ENCODE data around the gene LITAF. TPM values are rescaled to one million over a fixed set of nuclear protein-coding genes. Genes with fewer than 3 reads are reported as not detected.

Gene LITAF
- polyA plus RNA-seq, 1 donor (not counting 4 experiments of a cell fraction or from before 2014, with no cell fraction given), result 85.4 TPM

DNA sequence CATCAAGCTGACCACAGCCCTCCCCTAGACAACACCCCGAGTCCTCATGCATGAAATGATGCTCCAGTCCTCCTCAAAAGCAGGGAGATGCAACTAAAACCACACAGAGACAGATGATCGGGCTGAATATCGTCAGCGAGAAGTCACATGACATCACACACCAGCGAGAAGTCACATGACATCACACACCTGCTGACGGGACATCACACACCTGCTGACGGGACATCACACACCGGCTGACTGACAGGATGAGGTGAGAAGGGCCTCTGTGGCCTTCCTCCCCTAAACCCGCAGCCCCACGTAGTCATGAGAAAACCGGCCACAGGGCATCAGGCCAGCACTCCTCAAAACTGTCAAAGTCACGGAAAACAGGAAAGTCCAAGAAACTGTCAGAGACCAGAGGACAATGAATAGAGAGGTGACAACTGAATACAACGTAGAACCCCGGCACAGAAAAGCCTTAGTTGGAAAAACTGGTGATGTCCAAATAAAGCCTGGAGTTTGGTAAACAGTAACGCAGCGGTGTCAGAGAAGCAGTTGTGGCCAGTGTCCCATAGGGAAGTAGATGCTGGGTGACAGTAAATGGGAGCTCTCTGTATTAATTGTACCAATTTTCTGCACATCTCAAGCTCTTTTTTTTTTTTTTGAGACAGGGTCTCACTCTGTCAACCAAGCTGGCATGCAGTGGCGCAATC, 14.3 kb downstream of the LITAF start:
- Histone ChIP-seq H3K9me3 (ENCODE audit: control insufficient read depth, low read depth, low read length) (no peaks in the 10 kb centered on the region), H3K27me3 (ENCODE audit: control insufficient read depth, extremely low read depth, insufficient read depth, low read length) (no peaks in the 10 kb centered on the region), H3K4me2 (ENCODE audit: control insufficient read depth, extremely low read depth, insufficient read depth, low read depth, low read length) (no peak overlapping the region), H2AFZ (ENCODE audit: control insufficient read depth, low read length) (no peak overlapping the region), H3K4me3 (ENCODE audit: control insufficient read depth in 2 of 3, extremely low read depth in 1 of 3, insufficient read depth in 2 of 3, low read depth in 1 of 3, low read length in 3 of 3) (no peak overlapping the region), H3K9me1 (ENCODE audit: control insufficient read depth, extremely low read depth, insufficient read depth, low read length) (no peaks in the 10 kb centered on the region), H3K4me1 (ENCODE audit: control insufficient read depth, extremely low read depth, insufficient read depth, low read length) (no peaks in the 10 kb centered on the region), H3K79me2 (ENCODE audit: control insufficient read depth, insufficient read depth, low read length) (peaks cover 96% of the 10 kb centered on the region), H3K9ac (ENCODE audit: control insufficient read depth, extremely low read depth, insufficient read depth, low read length) (no peak overlapping the region), H3K36me3 (ENCODE audit: control insufficient read depth in 2 of 2, extremely low read depth in 1 of 2, insufficient read depth in 2 of 2, low read length in 2 of 2) (peaks cover 0 to 8% of the 10 kb centered on the region in 2 experiments), H3K27ac (ENCODE audit: control insufficient read depth, insufficient read depth, low read length) (no peak overlapping the region), H4K20me1 (ENCODE audit: control insufficient read depth, extremely low read depth, insufficient read depth, low read length) (peaks cover 22% of the 10 kb centered on the region)
- dilution Hi-C loops (cut with MboI; ENCODE audit: extremely low pct_ligation_motif_present, low sequenced_read_pairs), result no loop called here
- TF ChIP-seq EZH2 (IDR thresholded peaks at IDR 0.05; ENCODE audit: low read length), result no peak
- TF ChIP-seq, protein P1, sequence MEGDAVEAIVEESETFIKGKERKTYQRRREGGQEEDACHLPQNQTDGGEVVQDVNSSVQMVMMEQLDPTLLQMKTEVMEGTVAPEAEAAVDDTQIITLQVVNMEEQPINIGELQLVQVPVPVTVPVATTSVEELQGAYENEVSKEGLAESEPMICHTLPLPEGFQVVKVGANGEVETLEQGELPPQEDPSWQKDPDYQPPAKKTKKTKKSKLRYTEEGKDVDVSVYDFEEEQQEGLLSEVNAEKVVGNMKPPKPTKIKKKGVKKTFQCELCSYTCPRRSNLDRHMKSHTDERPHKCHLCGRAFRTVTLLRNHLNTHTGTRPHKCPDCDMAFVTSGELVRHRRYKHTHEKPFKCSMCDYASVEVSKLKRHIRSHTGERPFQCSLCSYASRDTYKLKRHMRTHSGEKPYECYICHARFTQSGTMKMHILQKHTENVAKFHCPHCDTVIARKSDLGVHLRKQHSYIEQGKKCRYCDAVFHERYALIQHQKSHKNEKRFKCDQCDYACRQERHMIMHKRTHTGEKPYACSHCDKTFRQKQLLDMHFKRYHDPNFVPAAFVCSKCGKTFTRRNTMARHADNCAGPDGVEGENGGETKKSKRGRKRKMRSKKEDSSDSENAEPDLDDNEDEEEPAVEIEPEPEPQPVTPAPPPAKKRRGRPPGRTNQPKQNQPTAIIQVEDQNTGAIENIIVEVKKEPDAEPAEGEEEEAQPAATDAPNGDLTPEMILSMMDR (optimal IDR thresholded peaks at IDR 0.05 in 1 of 3, IDR thresholded peaks at IDR 0.05 in 1 of 3, conservative IDR thresholded peaks at IDR 0.05 in 1 of 3; ENCODE audit: extremely low read depth in 1 of 3, insufficient read depth in 2 of 3, low read length in 3 of 3), result no peak
- no peak for DNase-seq (ENCODE audit: low read depth, low spot score)
- no peak for FAIRE-seq

DNA sequence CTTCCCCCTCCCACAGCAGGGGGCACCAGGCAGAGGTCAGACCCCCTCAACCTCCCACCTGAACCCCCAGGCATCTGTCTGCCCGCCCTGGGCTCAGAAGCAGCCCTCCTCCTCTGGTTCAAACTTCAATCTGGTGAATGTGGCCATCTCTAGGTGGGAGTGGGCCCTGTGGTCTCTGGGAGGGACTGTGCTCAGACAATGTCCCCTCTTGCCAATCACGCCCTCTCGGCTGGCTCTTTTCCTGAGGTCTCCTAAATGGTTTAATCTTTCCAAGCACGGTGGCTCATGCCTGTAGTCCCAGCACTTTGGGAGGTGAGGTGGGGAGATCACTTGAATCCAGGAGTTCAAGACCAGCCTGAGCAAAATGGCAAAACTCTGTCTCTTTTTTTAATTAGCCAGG, 15.2 kb downstream of the LITAF start:
- peaks cover 94% of the 10 kb centered on the region for H3K79me2 ChIP-seq (ENCODE audit: control insufficient read depth, insufficient read depth, low read length)
- no peak for FAIRE-seq

More for the DNA sequence above, 15.2 kb downstream of the LITAF start:
- Histone ChIP-seq H3K4me1 (ENCODE audit: control insufficient read depth, extremely low read depth, insufficient read depth, low read length) (no peaks in the 10 kb centered on the region), H3K27me3 (ENCODE audit: control insufficient read depth, extremely low read depth, insufficient read depth, low read length) (no peaks in the 10 kb centered on the region), H3K4me2 (ENCODE audit: control insufficient read depth, extremely low read depth, insufficient read depth, low read depth, low read length) (no peak overlapping the region), H3K4me3 (ENCODE audit: control insufficient read depth in 2 of 3, extremely low read depth in 1 of 3, insufficient read depth in 2 of 3, low read depth in 1 of 3, low read length in 3 of 3) (no peak overlapping the region), H3K36me3 (ENCODE audit: control insufficient read depth in 2 of 2, extremely low read depth in 1 of 2, insufficient read depth in 2 of 2, low read length in 2 of 2) (peaks cover under 1 to 7% of the 10 kb centered on the region in 2 experiments), H3K9ac (ENCODE audit: control insufficient read depth, extremely low read depth, insufficient read depth, low read length) (no peak overlapping the region), H3K9me1 (ENCODE audit: control insufficient read depth, extremely low read depth, insufficient read depth, low read length) (no peaks in the 10 kb centered on the region), H3K27ac (ENCODE audit: control insufficient read depth, insufficient read depth, low read length) (no peak overlapping the region), H4K20me1 (ENCODE audit: control insufficient read depth, extremely low read depth, insufficient read depth, low read length) (peaks cover 22% of the 10 kb centered on the region), H3K9me3 (ENCODE audit: control insufficient read depth, low read depth, low read length) (no peaks in the 10 kb centered on the region), H2AFZ (ENCODE audit: control insufficient read depth, low read length) (no peak overlapping the region)
- no peak for TF ChIP-seq EZH2 (IDR thresholded peaks at IDR 0.05; ENCODE audit: low read length)
- TF ChIP-seq, protein P1 (optimal IDR thresholded peaks at IDR 0.05 in 1 of 3, IDR thresholded peaks at IDR 0.05 in 1 of 3, conservative IDR thresholded peaks at IDR 0.05 in 1 of 3; ENCODE audit: extremely low read depth in 1 of 3, insufficient read depth in 2 of 3, low read length in 3 of 3), result no peak
- dilution Hi-C loops (cut with MboI; ENCODE audit: extremely low pct_ligation_motif_present, low sequenced_read_pairs), result no loop called here
- no peak for DNase-seq (ENCODE audit: low read depth, low spot score)

Data from keratinocyte (primary cell).